SK-MEL-5 (cell line): Measurements from ENCODE around the gene BTBD16. TPM values are rescaled to one million over a fixed set of nuclear protein-coding genes. Genes with fewer than 3 reads are reported as not detected.

Experiments
- DNase-seq: peaks from one replicate; pipeline ENCODE4 v3.0.0-alpha.2; 2016; ENCODE audit warnings: low read depth, low spot score
- in situ Hi-C: cut with HindIII; loops from 2 replicates; pipeline ENCODE4 v1.10.0; 2016; ENCODE audit warnings: low sequenced_read_pairs, high pct_unique_total_duplicates, low pct_unique_long_range_greater_than_20kb
- total RNA-seq: library from RNA; depleted of rRNA; stranded (reverse); fragments of >200 nt; shearing (Covaris generic); gene quantifications from 2 replicates; pipeline ENCODE4 v1.2.3, GENCODE V29; 2014

The BTBD16 gene
- total RNA-seq, 1 experiment from 2014 or later, result not detected

DNA sequence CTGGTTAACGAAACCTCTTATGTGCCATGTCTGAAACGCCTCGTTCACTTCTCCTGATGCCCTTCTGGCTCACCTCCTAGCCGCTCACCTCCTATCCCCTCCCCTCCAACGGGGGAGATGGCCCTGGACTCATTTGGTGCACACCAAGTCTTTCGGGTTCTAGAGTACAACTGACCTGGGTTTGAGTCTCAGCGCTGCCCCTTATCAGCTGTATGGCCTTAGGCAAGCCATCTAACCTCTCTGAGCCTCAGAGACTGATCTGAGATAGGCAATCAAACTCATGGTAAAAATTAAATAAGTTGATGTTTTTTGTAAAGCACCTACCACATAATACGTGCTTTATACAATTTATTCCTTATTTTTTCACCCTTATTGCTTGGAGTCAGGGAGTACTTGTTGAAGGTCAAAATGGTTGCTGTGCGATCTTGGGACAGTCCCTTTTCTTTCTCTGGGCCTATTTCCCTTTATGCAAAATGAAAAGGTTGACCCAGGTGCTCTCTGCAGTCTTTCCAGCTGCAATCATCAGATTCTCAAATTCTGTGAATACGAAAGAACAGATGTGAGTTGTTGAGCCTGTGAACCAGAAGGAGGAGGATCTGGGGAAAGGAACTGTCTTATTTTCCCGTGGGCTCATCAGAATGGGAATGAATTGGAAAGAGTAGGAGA, 72.2 kb downstream of the BTBD16 start:
- in situ Hi-C loops, result no loop called here
- no peak for DNase-seq

DNA sequence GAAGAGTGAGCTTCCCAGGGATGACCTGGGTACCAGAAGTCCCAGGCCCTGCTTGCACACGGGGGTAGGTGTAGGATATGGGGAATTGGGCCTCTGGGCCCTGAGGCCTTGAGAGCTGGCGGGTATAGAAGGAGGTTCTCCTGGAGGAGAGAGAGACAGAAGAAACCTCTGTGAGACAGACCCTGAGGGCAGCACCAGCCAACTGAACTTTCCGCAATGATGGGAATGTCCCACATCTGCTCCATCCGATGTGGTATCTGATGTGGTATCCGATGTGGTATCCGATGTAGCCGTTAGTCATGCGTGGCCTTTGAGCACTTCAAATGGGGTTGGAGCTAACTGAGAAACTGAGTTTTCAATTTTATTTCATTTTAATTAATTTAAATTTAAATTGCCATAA, 72.8 kb downstream of the BTBD16 start:
- in situ Hi-C loops, result no loop called here
- no peak for DNase-seq

DNA sequence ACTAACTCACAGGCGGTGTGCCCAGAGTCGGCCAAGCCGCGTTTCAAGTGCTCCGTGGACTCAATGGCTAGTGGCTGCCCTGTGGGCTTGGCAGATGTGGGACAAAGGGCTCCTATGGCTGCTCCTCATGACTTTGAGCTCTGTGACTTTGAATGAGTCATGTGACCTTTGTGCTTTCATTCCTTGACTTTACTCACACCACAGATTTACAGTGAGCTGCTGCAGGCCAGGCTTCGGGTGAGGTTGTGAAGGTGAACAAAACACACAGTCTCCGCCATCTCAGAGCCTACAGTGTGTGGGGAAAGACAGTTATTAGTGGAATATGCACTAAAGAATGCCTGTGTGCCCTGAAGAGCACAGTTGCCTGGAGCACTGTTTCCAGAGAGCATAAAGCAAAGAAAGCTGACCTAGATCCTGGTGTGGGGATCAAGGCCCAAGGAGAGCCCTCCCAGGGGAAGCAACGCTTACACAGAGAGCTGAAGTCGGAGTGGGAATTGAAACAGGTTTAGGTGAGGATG, 73.7 kb downstream of the BTBD16 start:
- in situ Hi-C loops, result no loop called here
- DNase-seq, result peak; percentile 74

DNA sequence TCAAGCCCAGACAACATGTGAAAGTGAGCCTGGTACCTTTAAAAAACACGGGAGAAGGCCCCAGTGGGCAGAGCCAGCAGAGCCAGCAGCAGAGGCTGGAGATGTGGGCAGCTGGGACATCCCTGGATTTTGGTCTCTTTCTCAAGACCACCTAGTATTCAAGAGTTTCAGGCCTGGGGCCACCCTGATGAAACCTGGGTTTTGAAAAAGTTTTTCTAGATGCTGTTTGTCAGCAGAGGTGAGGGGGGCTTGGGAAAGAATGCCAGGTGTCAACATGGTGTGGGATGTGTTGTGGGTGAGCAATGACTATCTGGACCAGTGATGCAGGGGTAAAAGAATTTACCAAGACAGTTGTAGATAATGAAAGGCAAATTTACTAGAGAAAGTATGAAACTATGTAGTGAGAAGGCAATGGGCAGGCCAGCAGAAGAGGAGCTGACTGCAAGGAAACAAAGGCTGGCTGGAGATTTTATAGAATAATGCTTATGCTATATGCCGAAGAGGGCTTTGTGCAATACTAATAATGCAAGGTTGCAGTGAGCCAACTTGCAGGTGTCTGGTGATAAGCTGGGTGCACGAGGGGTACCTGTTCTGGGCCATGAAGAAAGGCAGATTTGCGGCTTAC, 75.3 kb downstream of the BTBD16 start:
- in situ Hi-C loops, result no loop called here
- no peak for DNase-seq

DNA sequence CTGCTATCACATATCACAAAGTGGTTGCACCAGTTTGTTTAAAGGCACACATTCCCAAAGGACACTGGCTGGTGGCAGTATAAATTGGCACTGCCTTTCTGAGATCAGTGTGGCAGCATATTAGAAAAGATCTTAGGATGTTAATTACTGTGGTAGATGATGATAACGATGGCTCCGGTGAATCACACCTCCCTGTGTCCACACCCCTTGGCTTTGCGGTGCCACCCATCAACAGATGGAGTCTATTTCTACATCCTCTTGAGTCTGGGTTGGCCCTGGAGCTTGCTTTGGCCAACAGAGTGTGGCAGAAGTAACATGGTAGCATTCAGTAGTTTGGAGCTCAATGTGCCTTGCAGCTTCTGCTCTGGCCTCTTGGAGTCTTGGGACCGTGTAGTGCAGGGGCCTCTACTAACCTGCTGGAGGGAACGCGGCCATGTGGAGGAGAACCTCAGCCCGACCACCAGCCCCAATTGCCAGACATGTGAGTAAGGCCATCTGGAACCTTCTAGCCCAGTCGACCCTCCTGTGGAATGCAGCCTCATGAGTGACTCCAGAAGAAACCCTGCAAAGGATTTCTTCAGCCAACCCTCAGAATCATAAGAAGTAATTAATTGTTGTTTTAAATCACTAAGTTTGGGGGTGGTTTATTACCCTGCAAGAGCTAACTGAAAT, 76.2 kb downstream of the BTBD16 start:
- no peak for DNase-seq
- in situ Hi-C loops, result no loop called here

DNA sequence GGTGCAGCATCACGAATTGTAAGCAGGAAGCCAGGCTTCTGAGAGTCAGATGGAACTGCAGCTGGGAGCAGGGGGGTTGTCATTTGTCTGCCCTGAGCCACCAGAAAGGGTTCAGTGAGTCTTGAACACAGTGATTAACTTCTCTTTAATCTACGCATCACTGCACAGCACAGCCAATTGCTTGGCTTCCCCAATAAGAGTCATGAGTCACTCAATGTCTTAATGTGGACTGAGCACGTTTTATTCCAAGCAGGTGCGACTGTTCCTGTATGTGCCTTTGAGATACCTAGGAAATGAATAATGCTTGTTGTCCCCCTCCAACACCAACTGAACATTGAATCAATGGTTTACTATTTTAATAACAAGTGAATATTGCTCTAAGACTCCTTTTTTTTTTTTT, 77.4 kb downstream of the BTBD16 start:
- DNase-seq, result no peak
- in situ Hi-C loops, result no loop called here

DNA sequence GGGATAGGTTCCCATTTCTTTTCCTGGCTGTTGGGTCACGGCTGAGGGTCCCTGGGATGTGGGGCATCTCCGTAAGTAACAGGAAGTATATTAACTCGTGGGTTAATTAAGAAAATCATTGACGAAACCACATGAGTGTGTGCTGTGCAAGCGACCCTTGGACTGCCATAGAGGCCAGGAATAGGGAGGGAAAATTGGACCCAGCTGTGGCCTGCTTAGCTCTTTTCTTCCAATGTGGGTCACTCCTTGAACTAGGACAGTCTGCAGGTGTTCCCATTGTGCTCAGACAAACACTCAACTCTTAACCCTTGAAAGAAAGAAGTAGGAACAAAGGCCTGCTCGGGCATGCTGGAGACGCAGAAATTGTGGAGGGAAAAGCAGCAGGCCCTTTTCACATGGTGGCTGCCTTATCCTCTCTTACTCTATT, 77.9 kb downstream of the BTBD16 start:
- DNase-seq, result no peak
- in situ Hi-C loops, result no loop called here

DNA sequence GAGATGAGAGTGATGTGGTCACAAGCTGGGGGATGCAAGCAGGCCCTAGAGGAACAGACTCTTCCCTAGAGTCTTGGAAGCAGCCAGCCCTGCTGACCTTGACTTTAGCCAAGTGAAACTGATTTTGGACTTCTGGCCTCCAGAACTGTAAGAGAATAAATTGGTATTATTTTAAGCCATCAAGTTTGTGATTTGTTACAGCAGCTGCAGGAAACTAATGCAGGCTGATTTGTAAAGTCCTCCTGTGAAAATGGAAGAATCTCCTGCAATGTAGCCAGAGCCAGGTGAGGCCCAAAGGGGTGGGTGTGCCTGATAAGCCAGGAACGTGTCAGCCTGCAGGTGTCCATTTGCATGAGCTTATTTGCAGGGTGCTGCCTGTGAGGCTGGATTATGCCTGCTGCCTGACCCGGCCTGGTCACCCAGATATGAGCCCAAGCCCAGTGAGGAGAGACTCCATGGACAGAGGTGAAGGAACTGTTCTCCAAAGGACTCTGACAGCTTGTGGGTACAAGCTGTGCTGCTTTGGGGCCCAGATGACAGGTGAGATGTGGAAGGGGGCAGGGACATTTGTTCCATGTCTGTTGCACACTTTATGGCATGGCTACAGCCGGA, 78.8 kb downstream of the BTBD16 start:
- in situ Hi-C loops, result no loop called here

DNA sequence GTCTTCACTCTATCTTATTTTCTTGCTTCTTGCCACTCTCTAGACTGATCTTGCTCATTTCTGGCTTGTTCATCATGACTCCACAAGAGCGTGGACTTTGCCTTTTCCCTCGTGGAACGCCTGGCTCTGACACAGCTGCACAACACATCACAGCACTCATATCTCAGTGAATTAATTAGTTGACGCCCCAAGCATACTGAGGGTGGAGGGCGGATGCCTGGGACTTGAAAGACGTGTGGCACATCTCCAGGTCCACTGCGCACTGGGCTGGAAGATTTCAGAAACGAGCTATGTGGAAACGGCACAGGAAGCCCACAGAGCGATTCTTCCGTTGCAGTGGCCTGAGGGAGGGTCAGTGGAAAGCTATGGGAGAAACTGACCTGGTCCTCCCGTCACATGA, 79.8 kb downstream of the BTBD16 start:
- in situ Hi-C loops, result no loop called here
- no peak for DNase-seq

More for the DNA sequence above, 78.8 kb downstream of the BTBD16 start:
- DNase-seq, result no peak

DNA sequence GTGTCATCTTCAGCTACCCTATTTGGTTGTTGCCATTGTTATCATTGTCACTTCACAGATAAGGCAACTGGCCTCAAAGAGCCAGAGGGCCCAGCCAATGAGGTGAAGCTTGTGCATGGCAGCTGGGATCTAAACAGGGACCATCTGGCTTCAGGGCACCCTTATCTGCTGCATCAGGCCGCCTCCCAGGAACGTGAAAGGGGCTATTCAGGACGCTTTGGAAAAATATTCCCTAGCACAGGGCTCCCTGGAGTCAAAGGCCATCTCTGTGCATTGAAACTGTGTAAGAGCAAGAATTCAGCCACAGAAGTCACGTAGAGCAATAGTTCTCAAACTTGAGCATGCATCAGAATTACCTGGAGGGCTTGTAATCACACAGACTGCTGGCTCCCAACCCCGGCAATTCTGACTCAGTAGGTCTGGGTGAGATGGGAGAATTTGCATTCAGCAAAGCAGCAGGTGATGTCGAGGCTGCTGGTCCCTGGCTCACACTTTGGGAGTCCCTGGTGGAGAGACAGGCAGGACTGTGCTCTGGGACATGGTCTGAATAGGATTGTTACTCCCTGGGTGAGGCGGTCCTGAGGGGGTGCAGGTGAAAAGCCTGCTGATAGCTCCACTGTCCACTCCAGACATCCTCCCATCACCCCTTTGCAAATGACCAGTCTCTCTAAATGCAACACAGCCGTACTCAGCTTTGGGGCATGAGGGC, 81.9 kb downstream of the BTBD16 start:
- in situ Hi-C loops, result no loop called here

DNA sequence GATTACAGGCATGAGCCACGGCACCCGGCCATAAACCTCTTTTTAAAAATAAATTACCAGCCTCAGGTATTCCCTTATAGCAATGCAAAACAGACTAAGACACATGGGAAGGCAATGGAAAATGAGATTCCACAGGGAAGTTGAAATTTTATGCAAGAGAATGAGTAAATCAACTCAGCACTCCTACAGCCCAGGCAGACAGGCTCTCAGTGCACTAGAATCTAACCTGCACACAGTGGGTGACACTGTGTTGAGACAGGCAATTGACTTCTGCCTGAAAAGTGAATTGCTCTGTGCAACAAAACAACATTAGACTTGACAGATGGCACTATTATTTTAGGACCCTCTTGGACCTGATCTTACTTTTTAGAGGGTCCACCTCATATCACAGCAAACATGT, 83.3 kb downstream of the BTBD16 start:
- DNase-seq, result no peak
- in situ Hi-C loops, result no loop called here

More for the DNA sequence above, 81.9 kb downstream of the BTBD16 start:
- DNase-seq, result peak; percentile 40

DNA sequence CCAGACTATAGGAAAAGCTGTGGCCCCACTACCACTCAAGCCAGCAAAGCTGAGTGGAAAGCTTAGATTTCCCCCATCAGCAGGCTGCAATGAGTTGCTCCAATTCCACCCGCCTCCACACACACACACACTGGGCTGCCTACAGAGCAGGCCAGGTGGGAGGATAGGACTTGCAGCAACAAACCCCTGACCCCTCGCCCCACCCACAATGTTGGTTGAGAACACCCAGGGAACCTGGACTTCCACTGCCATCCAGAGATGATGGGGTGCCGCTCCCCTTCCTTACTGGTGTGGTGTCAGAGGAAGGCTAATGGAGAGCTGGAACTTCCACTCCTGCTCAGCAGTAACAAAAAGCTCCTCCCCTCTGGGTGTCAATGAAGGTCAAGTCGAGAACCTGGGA, 86.6 kb downstream of the BTBD16 start:
- no peak for DNase-seq
- in situ Hi-C loops, result no loop called here

DNA sequence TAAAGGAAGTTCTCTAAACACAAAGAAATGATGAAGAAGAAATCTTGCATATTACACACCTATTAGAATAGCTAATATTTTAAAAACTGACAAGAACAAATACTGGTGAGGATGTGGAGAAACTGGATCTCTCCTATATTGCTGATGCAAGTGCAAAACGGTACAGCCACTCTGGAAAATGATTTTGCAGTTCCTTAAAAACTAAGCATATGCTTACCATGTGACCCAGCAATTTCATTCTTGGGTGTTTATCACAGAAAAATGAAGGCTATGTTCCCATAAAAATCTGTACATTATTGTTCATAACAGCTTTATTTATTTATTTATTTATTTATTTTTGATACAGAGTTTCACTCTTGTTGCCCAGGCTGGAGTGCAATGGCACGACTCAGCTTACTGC, 88.5 kb downstream of the BTBD16 start:
- DNase-seq, result no peak
- in situ Hi-C loops, result no loop called here

DNA sequence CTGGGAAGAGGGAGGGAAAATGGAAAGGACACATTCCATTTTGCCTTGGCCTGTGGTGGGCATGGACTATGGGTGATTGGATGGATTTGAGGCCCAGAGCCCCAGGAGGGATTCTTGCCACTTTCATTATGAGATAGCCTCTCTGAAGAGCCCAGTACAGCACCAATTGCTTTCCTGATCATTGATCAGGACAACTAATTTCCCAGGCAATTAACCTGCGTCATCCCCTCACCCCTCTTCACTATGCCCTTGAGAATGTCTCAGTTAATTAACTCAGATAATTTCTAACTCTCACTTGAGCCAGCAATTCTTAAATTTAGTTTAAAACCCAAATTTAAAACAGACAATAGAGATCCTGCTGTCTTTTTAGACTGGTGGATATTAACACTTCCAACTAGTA, 90.0 kb downstream of the BTBD16 start:
- no peak for DNase-seq
- in situ Hi-C loops, result no loop called here

DNA sequence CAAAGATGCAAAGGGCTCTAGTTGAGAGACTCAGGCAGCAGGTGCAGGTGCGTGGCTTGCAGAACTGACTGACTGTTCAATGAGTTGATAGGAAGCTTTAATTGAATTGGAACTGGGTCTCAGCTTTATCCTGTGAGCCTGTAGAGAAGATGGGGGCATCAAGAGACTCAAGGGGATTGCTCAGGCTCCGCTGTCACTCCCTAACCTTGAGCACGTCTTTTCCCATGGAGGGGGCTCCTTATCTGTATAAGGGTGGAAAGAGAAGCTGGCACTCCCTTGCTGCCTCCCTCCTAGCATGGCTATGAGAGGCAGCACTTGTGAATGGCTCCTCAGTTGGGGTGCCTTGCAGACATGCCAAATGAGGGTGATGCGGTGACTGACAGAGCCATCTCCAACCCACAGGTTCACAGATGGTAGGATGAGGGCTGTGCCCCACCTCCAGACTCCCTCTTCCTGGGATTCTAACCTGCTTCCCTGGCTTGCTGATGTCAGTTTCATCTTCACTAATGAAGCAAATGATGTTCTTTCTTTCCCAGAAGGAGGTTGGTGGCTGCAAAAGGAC, 91.0 kb downstream of the BTBD16 start:
- DNase-seq, result no peak
- in situ Hi-C loops, result no loop called here

DNA sequence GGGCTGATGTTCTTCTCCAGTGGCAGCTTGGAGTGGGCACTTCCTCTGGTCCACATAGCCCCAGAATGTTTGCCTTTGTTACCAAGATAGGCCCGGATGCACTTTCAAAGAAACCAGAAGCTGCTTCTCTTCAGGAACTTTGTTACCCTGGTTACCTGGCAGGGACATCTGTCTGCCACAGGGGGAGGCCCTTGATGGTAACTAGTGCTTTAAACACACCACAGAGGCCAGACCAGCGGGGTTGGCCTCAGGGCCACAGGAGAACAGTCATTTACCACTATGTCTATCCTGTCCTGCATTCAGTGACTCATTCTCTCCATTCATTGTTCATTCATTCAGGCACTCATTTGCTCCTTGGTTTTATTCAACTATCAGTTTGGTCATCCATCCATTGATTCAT, 91.5 kb downstream of the BTBD16 start:
- in situ Hi-C loops, result no loop called here
- no peak for DNase-seq

DNA sequence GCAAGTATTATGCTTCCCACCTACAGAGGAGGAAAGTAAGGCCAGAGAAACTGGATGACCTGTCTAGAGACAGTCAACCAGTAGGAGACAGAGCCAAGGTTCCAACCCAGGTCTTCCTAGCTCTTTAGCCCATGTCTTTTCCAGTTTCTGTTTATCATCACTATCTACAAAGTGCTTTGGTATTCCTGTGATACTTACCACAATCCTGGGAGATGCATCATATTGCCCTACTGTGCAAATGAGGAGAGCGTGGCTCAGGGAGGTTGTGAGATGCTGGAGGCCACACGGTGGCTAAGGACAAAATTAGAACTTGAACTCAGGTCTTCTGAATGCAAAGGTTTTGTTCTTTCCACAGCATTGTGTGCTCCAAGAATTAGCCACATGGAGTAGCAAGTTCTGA, 92.2 kb downstream of the BTBD16 start:
- no peak for DNase-seq
- in situ Hi-C loops, result no loop called here
